BJ (cell line): ENCODE results near the gene CBLIF. TPM values are rescaled to one million over a fixed set of nuclear protein-coding genes. Genes with fewer than 3 reads are reported as not detected.
"Not testable (repeated sequence)": the region's sequence is repeated elsewhere in the genome, so short reads cannot be mapped to it uniquely, and the experiment has no call there.

Experiments used
- CTCF ChIA-PET: fragments of 350-600 bp; formaldehyde crosslinking; extraction: SDS; loops from one replicate; lab custom pipeline; 2021; ENCODE audit warnings: antibody characterized with exemption, inconsistent platforms; lab: Yijun Ruan, JAX
- POLR2A ChIA-PET: fragments of 300-600 bp; sonication (Branson Sonifier 250); formaldehyde crosslinking; extraction: SDS; loops from one replicate; lab custom pipeline; 2021; ENCODE audit warnings: antibody characterized with exemption; lab: Charles Lee
- DNase-seq: peaks from one replicate; pipeline ENCODE4 v3.0.0-alpha.2; 2011; ENCODE audit warnings: low read depth
- H3K27me3 ChIP-seq: 2 replicates; pipeline ENCODE4 v1.6.0; 2011; ENCODE audit warnings: low read length; ENCODE audit not compliant: control insufficient read depth, insufficient read depth
- H3K36me3 ChIP-seq: 2 replicates; pipeline ENCODE4 v1.5.1; 2011; ENCODE audit warnings: low read length; ENCODE audit not compliant: control insufficient read depth, insufficient read depth
- H3K4me3 ChIP-seq: 2 replicates; pipeline ENCODE4 v1.5.1; 2011; ENCODE audit warnings: low read depth, mild to moderate bottlenecking, control low read depth, low read length
- polyA minus RNA-seq: library from RNA; depleted of rRNA, polyadenylated mRNA; stranded (reverse); fragments of >200 nt; gene quantifications from 2 replicates; pipeline ENCODE4 v1.2.3, GENCODE V29; 2011; rRNA and poly(A)+ RNA removed
- polyA plus RNA-seq: library from polyadenylated mRNA; depleted of rRNA; stranded (reverse); fragments of >200 nt; gene quantifications from 2 replicates; pipeline ENCODE4 v1.2.3, GENCODE V29; 2011; rRNA removed
- TF ChIP-seq, protein P1 (sequence below): IDR thresholded peaks from 2 replicates; pipeline ENCODE4 v1.5.1; 2011; ENCODE audit warnings: low read depth, mild to moderate bottlenecking, control low read depth, inconsistent platforms, low read length, moderate library complexity; ENCODE audit not compliant: insufficient read depth

CBLIF gene
- not detected in 2 replicates for polyA plus RNA-seq
- not detected in 2 replicates for polyA minus RNA-seq

DNA sequence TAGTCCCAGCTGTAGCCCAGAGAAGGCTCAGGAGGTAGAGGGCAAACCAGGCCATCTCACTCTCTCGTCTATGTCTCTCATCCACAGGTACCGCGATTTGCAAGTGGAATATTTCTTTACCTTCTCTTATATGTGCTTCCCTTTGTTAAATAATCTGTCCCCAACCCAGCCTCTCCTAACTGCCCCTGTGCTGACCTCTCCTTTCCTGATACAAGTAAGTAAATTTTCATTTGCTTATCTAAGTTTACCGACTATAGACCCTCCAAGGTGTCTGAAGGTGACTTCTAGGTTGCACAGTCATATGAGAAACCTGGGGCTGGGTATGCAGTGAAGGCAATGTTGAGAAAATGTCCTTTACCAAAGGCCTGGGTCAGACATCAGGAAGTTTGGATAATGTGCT, at the start of gene CBLIF:
Gene CBLIF (minus strand): TSS at position 101 of the 400 bp plus-strand sequence. CDS start 46 bp downstream, at position 55.
- H3K27me3 ChIP-seq, result no peaks in the 10 kb centered on the region
- CTCF ChIA-PET, result interaction anchor here (1.4 kb wide), 1 partner anchor 23 kb away, joined by 3 read pairs; no protein-coding TSS in a partner anchor
- no peak for DNase-seq
- no peaks in the 10 kb centered on the region for H3K36me3 ChIP-seq
- H3K4me3 ChIP-seq, result no peak within 1 kb of the TSS
- POLR2A ChIA-PET, result no interaction called here
- TF ChIP-seq, protein P1, sequence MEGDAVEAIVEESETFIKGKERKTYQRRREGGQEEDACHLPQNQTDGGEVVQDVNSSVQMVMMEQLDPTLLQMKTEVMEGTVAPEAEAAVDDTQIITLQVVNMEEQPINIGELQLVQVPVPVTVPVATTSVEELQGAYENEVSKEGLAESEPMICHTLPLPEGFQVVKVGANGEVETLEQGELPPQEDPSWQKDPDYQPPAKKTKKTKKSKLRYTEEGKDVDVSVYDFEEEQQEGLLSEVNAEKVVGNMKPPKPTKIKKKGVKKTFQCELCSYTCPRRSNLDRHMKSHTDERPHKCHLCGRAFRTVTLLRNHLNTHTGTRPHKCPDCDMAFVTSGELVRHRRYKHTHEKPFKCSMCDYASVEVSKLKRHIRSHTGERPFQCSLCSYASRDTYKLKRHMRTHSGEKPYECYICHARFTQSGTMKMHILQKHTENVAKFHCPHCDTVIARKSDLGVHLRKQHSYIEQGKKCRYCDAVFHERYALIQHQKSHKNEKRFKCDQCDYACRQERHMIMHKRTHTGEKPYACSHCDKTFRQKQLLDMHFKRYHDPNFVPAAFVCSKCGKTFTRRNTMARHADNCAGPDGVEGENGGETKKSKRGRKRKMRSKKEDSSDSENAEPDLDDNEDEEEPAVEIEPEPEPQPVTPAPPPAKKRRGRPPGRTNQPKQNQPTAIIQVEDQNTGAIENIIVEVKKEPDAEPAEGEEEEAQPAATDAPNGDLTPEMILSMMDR, result no peak

DNA sequence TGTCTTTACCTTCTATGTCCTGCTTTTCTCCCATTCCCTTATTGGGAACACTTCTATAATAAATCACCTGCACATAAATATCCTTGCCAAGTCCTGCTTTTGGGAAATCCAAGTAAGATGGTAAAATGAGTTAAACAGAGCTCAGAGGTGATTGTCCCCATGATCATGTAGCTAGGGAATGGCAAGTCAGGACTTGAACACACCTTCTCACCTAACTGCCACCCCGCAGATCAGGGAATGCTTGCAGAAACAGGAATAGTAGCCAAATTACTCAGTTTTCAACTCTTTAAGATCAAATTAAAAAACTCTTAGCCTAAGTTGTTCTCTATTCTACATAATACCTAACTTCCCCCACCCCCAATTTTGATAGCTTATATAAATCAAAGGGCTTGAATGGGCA, 49.3 kb upstream of the CBLIF start:
- ChIA-PET POLR2A (no interaction called here), CTCF (no interaction called here)
- DNase-seq, result no peak
- TF ChIP-seq, protein P1, result no peak
- Histone ChIP-seq H3K36me3 (no peaks in the 10 kb centered on the region), H3K27me3 (no peaks in the 10 kb centered on the region), H3K4me3 (no peak overlapping the region)

DNA sequence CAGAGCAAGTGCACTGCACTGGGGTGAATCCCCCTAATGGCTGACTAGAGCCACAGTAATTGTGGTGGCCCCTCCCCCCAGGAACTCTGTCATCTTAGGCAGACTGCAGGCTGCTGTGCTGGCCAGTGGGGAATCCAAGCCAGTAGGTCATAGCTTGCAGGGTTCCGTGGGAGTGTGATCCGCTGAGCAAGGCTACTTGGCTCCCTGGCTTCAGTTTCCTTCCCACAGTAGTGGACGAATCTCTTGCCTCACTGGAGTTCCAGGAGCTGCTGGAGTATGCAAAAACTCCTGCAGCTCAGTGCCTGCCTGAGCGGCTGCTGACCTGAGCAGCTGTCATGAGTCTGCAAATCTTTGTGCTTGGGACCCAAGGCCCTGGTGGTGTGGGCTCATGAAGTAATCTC, 46.5 kb upstream of the CBLIF start:
- Histone ChIP-seq H3K27me3 (no peaks in the 10 kb centered on the region), H3K36me3 (no peaks in the 10 kb centered on the region), H3K4me3 (no peak overlapping the region)
- ChIA-PET POLR2A (no interaction called here), CTCF (interaction anchor here (0.6 kb wide), 1 partner anchor 11 kb away, joined by 3 read pairs; no protein-coding TSS in a partner anchor)
- TF ChIP-seq, protein P1, result no peak
- no peak for DNase-seq

DNA sequence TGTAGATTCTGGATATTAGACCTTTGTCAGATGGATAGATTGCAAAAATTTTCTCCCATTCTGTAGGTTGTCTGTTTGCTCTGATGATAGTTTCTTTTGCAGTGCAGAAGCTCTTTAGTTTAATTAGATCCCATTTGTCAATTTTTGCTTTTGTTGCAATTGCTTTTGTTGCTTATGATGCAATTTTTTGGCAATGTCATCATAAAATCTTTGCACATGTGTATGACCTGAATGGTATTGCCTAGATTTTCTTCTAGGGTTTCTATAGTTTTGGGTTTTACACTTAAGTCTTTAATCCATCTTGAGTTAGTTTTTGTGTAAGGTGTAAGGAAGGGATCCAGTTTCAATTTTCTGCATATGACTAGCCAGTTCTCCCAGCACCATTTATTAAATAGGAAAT, 41.9 kb upstream of the CBLIF start:
- CTCF ChIA-PET, POLR2A ChIA-PET, H3K4me3 ChIP-seq, DNase-seq, H3K36me3 ChIP-seq, H3K27me3 ChIP-seq: not testable (repeated sequence)

DNA sequence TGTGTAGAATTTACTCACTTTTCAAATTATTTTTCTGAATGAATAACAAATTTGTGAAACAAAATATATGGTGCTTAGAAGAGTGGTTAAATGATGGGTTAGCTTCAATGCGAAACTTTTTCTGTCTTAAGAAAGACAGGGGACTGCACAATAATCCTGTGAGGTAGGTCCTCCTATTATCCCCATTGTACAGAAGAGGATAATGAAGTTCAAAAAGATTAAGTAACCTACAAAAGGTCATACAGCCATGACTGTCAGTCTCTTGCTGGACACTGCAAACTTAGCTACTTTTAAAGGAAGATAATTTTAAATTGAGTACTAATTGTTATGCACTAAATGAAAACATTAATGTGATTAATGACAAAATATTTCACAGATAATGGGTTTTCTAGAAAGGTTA, 38.3 kb upstream of the CBLIF start:
- no peak overlapping the region for H3K4me3 ChIP-seq
- H3K36me3 ChIP-seq, result no peaks in the 10 kb centered on the region
- DNase-seq, result no peak
- ChIA-PET POLR2A (no interaction called here), CTCF (no interaction called here)
- TF ChIP-seq, protein P1, result no peak
- no peaks in the 10 kb centered on the region for H3K27me3 ChIP-seq

DNA sequence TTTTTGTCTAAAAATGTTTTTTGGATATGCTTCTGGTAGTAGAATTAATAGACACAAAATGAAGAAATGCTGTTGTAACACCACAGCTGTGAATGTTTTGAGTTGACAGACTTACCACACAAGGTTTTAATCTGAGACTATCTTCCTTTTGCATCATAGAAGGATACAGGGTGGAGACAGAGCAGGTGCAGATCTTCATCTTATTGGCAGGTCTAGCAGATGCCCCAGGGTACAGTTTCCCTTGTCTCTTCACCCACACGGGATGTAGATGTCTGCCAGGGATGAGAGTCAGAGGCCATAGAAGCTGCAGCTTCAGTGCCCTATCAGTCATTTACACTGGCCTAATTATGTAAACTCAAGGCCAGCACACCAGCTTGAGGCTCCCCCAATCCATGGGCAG, 34.3 kb upstream of the CBLIF start:
- H3K36me3 ChIP-seq, result no peaks in the 10 kb centered on the region
- TF ChIP-seq, protein P1, result no peak
- no peak for DNase-seq
- ChIA-PET POLR2A (no interaction called here), CTCF (interaction anchor here (0.9 kb wide), 1 partner anchor 23 kb away, joined by 3 read pairs; no protein-coding TSS in a partner anchor)
- no peaks in the 10 kb centered on the region for H3K27me3 ChIP-seq
- no peak overlapping the region for H3K4me3 ChIP-seq
